ENCODE data around the gene REPS1.

The REPS1 gene

GRCh38 chr6:138873191-138873590 lies 114.9 kb downstream of the REPS1 start:
- DNase-seq: no peak
- no peak overlapping the region for H2AFZ ChIP-seq (ENCODE audit: insufficient read depth, low read length, poor library complexity)
- no peaks in the 10 kb centered on the region for H3K27me3 ChIP-seq (ENCODE audit: insufficient read depth, low read length)
- no peak overlapping the region for H3K18ac ChIP-seq (ENCODE audit: low read length)
- H3K36me3 ChIP-seq (ENCODE audit: control insufficient read depth in 1 of 2, insufficient read depth in 2 of 2, low read length in 2 of 2): no peaks in the 10 kb centered on the region
- no peak overlapping the region for H2AK5ac ChIP-seq (ENCODE audit: low read length)
- no peak overlapping the region for H4K12ac ChIP-seq (ENCODE audit: low read depth, low read length)
- no peak overlapping the region for H2BK120ac ChIP-seq (ENCODE audit: insufficient read depth, low read length, poor library complexity)
- WGBS (ENCODE audit: extremely low coverage, insufficient coverage, insufficient read length): no CpG with 5 or more reads among the region's 8 CpGs
- H3K4ac ChIP-seq (ENCODE audit: low read depth, low read length): no peak overlapping the region
- no peak overlapping the region for H3K23ac ChIP-seq (ENCODE audit: low read length)
- no peak overlapping the region for H3K4me3 ChIP-seq (ENCODE audit: low read depth, low read length)
- no peak overlapping the region for H3K27ac ChIP-seq (ENCODE audit: low read depth, low read length)
- H3K79me2 ChIP-seq (ENCODE audit: control insufficient read depth, insufficient read depth, low read length, poor library complexity): no peaks in the 10 kb centered on the region
- no peak overlapping the region for H4K91ac ChIP-seq (ENCODE audit: low read depth, low read length)
- peaks cover 0 to 2% of the 10 kb centered on the region in 2 experiments for H3K4me1 ChIP-seq (ENCODE audit: control insufficient read depth in 1 of 2, insufficient read depth in 2 of 2, low read length in 2 of 2)
- H4K8ac ChIP-seq (ENCODE audit: low read depth, low read length): no peak overlapping the region
- no peak overlapping the region for H2BK12ac ChIP-seq (ENCODE audit: low read length)
- no peaks in the 10 kb centered on the region for H3K79me1 ChIP-seq (ENCODE audit: low read length)
- no peak overlapping the region for H3K9ac ChIP-seq (ENCODE audit: low read length)
- no peak overlapping the region for H2BK5ac ChIP-seq (ENCODE audit: low read depth, low read length, poor library complexity)
- H3K14ac ChIP-seq (ENCODE audit: low read length): no peak overlapping the region
- H3K4me2 ChIP-seq (ENCODE audit: low read length): no peak overlapping the region
- no peaks in the 10 kb centered on the region for H3K9me3 ChIP-seq (ENCODE audit: insufficient read depth, low read depth, low read length)

DNA sequence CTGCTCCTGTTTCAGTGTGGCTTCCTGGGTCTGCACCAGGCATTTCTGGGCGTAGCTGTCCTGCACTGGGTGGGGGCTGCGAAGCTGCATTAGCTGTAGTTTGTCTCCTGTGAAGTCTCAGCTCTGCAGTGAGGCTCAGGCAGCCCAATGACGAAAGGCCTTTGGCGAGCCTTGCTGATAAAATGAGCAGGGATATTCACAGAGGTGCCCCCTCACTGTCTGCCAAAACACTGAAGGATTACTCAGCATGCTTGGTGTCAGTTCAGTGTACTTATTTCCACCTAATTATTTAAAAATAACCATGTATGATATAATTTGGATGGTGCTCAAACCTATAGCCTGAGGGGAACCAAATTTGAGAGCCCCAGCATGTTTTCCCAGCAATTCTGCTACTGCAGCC lies 118.7 kb downstream of the REPS1 start:
- H3K23ac ChIP-seq (ENCODE audit: low read length): no peak overlapping the region
- H3K18ac ChIP-seq (ENCODE audit: low read length): no peak overlapping the region
- no peaks in the 10 kb centered on the region for H3K79me1 ChIP-seq (ENCODE audit: low read length)
- no peak overlapping the region for H3K9ac ChIP-seq (ENCODE audit: low read length)
- H4K8ac ChIP-seq (ENCODE audit: low read depth, low read length): no peak overlapping the region
- H4K91ac ChIP-seq (ENCODE audit: low read depth, low read length): no peak overlapping the region
- no peak overlapping the region for H3K27ac ChIP-seq (ENCODE audit: low read depth, low read length)
- DNase-seq: no peak
- H3K27me3 ChIP-seq (ENCODE audit: insufficient read depth, low read length): no peaks in the 10 kb centered on the region
- no peak overlapping the region for H3K4ac ChIP-seq (ENCODE audit: low read depth, low read length)
- H3K36me3 ChIP-seq (ENCODE audit: control insufficient read depth in 1 of 2, insufficient read depth in 2 of 2, low read length in 2 of 2): no peaks in the 10 kb centered on the region
- H2BK120ac ChIP-seq (ENCODE audit: insufficient read depth, low read length, poor library complexity): no peak overlapping the region
- no peak overlapping the region for H3K4me3 ChIP-seq (ENCODE audit: low read depth, low read length)
- H3K4me1 ChIP-seq (ENCODE audit: control insufficient read depth in 1 of 2, insufficient read depth in 2 of 2, low read length in 2 of 2): peaks cover 0 to 2% of the 10 kb centered on the region in 2 experiments
- H3K4me2 ChIP-seq (ENCODE audit: low read length): no peak overlapping the region
- H2BK12ac ChIP-seq (ENCODE audit: low read length): no peak overlapping the region
- no peak overlapping the region for H2BK5ac ChIP-seq (ENCODE audit: low read depth, low read length, poor library complexity)
- no peak overlapping the region for H2AFZ ChIP-seq (ENCODE audit: insufficient read depth, low read length, poor library complexity)
- no peaks in the 10 kb centered on the region for H3K79me2 ChIP-seq (ENCODE audit: control insufficient read depth, insufficient read depth, low read length, poor library complexity)
- H3K14ac ChIP-seq (ENCODE audit: low read length): no peak overlapping the region
- no peak overlapping the region for H2AK5ac ChIP-seq (ENCODE audit: low read length)
- WGBS (ENCODE audit: extremely low coverage, insufficient coverage, insufficient read length): no CpG with 5 or more reads among the region's 4 CpGs
- no peaks in the 10 kb centered on the region for H3K9me3 ChIP-seq (ENCODE audit: insufficient read depth, low read depth, low read length)
- H4K12ac ChIP-seq (ENCODE audit: low read depth, low read length): no peak overlapping the region

- Histone ChIP-seq H2BK12ac (ENCODE audit: low read length) (no peak overlapping the region), H2BK120ac (ENCODE audit: insufficient read depth, low read length, poor library complexity) (no peak overlapping the region), H3K14ac (ENCODE audit: low read length) (no peak overlapping the region), H3K36me3 (ENCODE audit: control insufficient read depth in 1 of 2, insufficient read depth in 2 of 2, low read length in 2 of 2) (no peaks in the 10 kb centered on the region), H4K8ac (ENCODE audit: low read depth, low read length) (no peak overlapping the region), H2AK5ac (ENCODE audit: low read length) (no peak overlapping the region), H2AFZ (ENCODE audit: insufficient read depth, low read length, poor library complexity) (no peak overlapping the region), H3K27ac (ENCODE audit: low read depth, low read length) (no peak overlapping the region), H4K12ac (ENCODE audit: low read depth, low read length) (no peak overlapping the region), H3K27me3 (ENCODE audit: insufficient read depth, low read length) (no peaks in the 10 kb centered on the region), H3K4me1 (ENCODE audit: control insufficient read depth in 1 of 2, insufficient read depth in 2 of 2, low read length in 2 of 2) (peaks cover 0 to 2% of the 10 kb centered on the region in 2 experiments), H3K79me2 (ENCODE audit: control insufficient read depth, insufficient read depth, low read length, poor library complexity) (no peaks in the 10 kb centered on the region), H2BK5ac (ENCODE audit: low read depth, low read length, poor library complexity) (no peak overlapping the region), H3K9me3 (ENCODE audit: insufficient read depth, low read depth, low read length) (no peaks in the 10 kb centered on the region), H3K23ac (ENCODE audit: low read length) (no peak overlapping the region), H3K18ac (ENCODE audit: low read length) (no peak overlapping the region), H3K4me3 (ENCODE audit: low read depth, low read length) (no peak overlapping the region), H3K79me1 (ENCODE audit: low read length) (no peaks in the 10 kb centered on the region), H3K4ac (ENCODE audit: low read depth, low read length) (no peak overlapping the region), H3K4me2 (ENCODE audit: low read length) (no peak overlapping the region), H3K9ac (ENCODE audit: low read length) (no peak overlapping the region), H4K91ac (ENCODE audit: low read depth, low read length) (no peak overlapping the region)
- DNase-seq: no peak
These were observed 119.9 kb downstream of the REPS1 start for GRCh38 chr6:138868181-138868580.

DNA sequence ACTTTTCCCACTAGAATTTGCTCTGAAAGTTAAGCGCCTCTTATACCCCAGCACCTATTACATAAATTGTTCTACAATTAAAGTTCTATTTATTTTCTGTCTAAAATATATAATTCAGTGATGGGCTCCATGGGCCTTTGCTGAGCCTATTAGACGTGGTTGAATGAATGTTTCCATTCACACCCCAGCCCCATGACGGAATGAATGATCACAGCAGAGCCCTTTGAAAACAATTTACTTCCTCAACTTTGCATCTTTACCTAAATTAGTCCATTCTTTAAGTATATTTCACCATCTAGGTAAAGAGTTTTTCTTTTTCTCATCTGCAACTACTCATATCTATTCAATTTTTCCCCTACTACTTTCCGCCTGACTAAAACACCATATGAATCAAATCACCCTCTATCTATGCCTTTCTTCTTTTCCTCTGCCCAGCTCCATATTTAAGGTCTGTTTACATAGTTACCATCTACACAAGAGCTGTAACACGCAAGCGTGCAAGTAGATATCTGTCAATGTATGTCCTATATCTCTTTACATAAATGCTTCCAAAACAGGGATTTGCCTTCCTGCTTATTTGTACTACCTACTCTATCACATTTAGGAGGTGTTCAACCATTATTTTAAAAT lies 122.5 kb downstream of the REPS1 start:
- Histone ChIP-seq H3K79me1 (ENCODE audit: low read length) (no peaks in the 10 kb centered on the region), H3K79me2 (ENCODE audit: control insufficient read depth, insufficient read depth, low read length, poor library complexity) (no peaks in the 10 kb centered on the region), H2BK120ac (ENCODE audit: insufficient read depth, low read length, poor library complexity) (no peak overlapping the region), H2BK5ac (ENCODE audit: low read depth, low read length, poor library complexity) (no peak overlapping the region), H3K4me3 (ENCODE audit: low read depth, low read length) (no peak overlapping the region), H3K14ac (ENCODE audit: low read length) (no peak overlapping the region), H4K91ac (ENCODE audit: low read depth, low read length) (no peak overlapping the region), H2AK5ac (ENCODE audit: low read length) (no peak overlapping the region), H4K12ac (ENCODE audit: low read depth, low read length) (no peak overlapping the region), H3K9ac (ENCODE audit: low read length) (no peak overlapping the region), H3K4me1 (ENCODE audit: control insufficient read depth in 1 of 2, insufficient read depth in 2 of 2, low read length in 2 of 2) (peaks cover 0 to 2% of the 10 kb centered on the region in 2 experiments), H3K4ac (ENCODE audit: low read depth, low read length) (no peak overlapping the region), H3K36me3 (ENCODE audit: control insufficient read depth in 1 of 2, insufficient read depth in 2 of 2, low read length in 2 of 2) (no peaks in the 10 kb centered on the region), H2AFZ (ENCODE audit: insufficient read depth, low read length, poor library complexity) (no peak overlapping the region), H3K23ac (ENCODE audit: low read length) (no peak overlapping the region), H3K9me3 (ENCODE audit: insufficient read depth, low read depth, low read length) (no peaks in the 10 kb centered on the region), H3K4me2 (ENCODE audit: low read length) (no peak overlapping the region), H3K18ac (ENCODE audit: low read length) (no peak overlapping the region), H4K8ac (ENCODE audit: low read depth, low read length) (no peak overlapping the region), H3K27me3 (ENCODE audit: insufficient read depth, low read length) (no peaks in the 10 kb centered on the region), H2BK12ac (ENCODE audit: low read length) (no peak overlapping the region), H3K27ac (ENCODE audit: low read depth, low read length) (no peak overlapping the region)
- DNase-seq: no peak
- 100% methylated on average over 1 of the region's 6 CpGs for WGBS (ENCODE audit: extremely low coverage, insufficient coverage, insufficient read length)

All from trophoblast cell (in vitro differentiated cells and primary cell).